Measurements from ENCODE around the gene SYNE2.
A peak's percentile ranks its signal among the peaks of the same experiment; 100 is the strongest.

GRCh38 chr14:64137657-64138290 lies 285.0 kb downstream of the SYNE2 start:
- no peak for TF ChIP-seq NRF1 (IDR thresholded peaks at IDR 0.05; ENCODE audit: low read depth, low read length)
- TF ChIP-seq CEBPB (IDR thresholded peaks at IDR 0.05; ENCODE audit: low read depth, low read length) = no peak
- TF ChIP-seq POLR2A (IDR thresholded peaks at IDR 0.05; ENCODE audit: control extremely low read depth in 1 of 2, low read depth in 2 of 2, low read length in 2 of 2) = no peak
- peak; percentile 10 to 52 (median 39) for TF ChIP-seq CTCF (IDR thresholded peaks at IDR 0.05; ENCODE audit: control extremely low read depth in 1 of 3, insufficient read depth in 1 of 3, low read depth in 1 of 3, low read length in 3 of 3)
- no peak for TF ChIP-seq HDAC6 (IDR thresholded peaks at IDR 0.05; ENCODE audit: low read depth, low read length)
- no peak for TF ChIP-seq FOSL1 (IDR thresholded peaks at IDR 0.05; ENCODE audit: insufficient read depth, low read depth, low read length)
- no peak for TF ChIP-seq MAX (IDR thresholded peaks at IDR 0.05)
- no peak for TF ChIP-seq CREB1 (IDR thresholded peaks at IDR 0.05)
- TF ChIP-seq CHD1 (IDR thresholded peaks at IDR 0.05; ENCODE audit: low read depth, low read length) = no peak
- peak; percentile 67 to 69 for TF ChIP-seq RAD21 (IDR thresholded peaks at IDR 0.05 in 1 of 2, conservative IDR thresholded peaks at IDR 0.05 in 1 of 2; ENCODE audit: low read depth in 2 of 2, low read length in 2 of 2)
- no peak for TF ChIP-seq PHF8 (conservative IDR thresholded peaks at IDR 0.05; ENCODE audit: low read depth, low read length)
- TF ChIP-seq CHD2 (IDR thresholded peaks at IDR 0.05; ENCODE audit: low read length) = no peak
- TF ChIP-seq GABPA (IDR thresholded peaks at IDR 0.05; ENCODE audit: borderline replicate concordance, insufficient read depth, low read length) = no peak
- no peak for TF ChIP-seq ZNF274 (IDR thresholded peaks at IDR 0.05; ENCODE audit: borderline replicate concordance, extremely low read depth, low read length)

Measured in H1 (cell line).